Activated CD8-positive, alpha-beta T cell treated with anti-CD3 and anti-CD28 coated beads for 36 hours (primary cell): ENCODE data around the gene CAMSAP2. TPM values are rescaled to one million over a fixed set of nuclear protein-coding genes. Genes with fewer than 3 reads are reported as not detected.

Experiments
- ATAC-seq: fragments of 200-7000 bp; cut with Tn5 transposase; one replicate; pipeline ENCODE4 v1.10.0; 2021; ENCODE audit warnings: mild to moderate bottlenecking, moderate library complexity
- CTCF ChIA-PET: fragments of 350-600 bp; sonication (Branson Sonifier 250); formaldehyde crosslinking; loops from one replicate; lab custom pipeline; 2021; ENCODE audit warnings: antibody characterized with exemption; lab: Charles Lee
- POLR2A ChIA-PET: fragments of 350-600 bp; sonication (Branson Sonifier 250); formaldehyde crosslinking; loops from one replicate; lab custom pipeline; 2021; ENCODE audit warnings: antibody characterized with exemption; lab: Charles Lee
- DNase-seq: peaks from one replicate; pipeline ENCODE4 v3.0.0-alpha.2; 2020
- H3K27ac Mint-ChIP-seq: one replicate; pipeline ENCODE4 v1.8.0; 2021; ENCODE audit warnings: mild to moderate bottlenecking, mixed read lengths
- H3K27me3 Mint-ChIP-seq: one replicate; pipeline ENCODE4 v1.8.0; 2021; ENCODE audit warnings: mixed read lengths
- H3K36me3 Mint-ChIP-seq: one replicate; pipeline ENCODE4 v1.8.0; 2021; ENCODE audit warnings: low read depth, mixed read lengths
- H3K4me1 Mint-ChIP-seq: one replicate; pipeline ENCODE4 v1.8.0; 2021; ENCODE audit warnings: low read depth, mixed read lengths
- H3K4me3 Mint-ChIP-seq: one replicate; pipeline ENCODE4 v1.8.0; 2021; ENCODE audit warnings: mild to moderate bottlenecking, moderate library complexity, mixed read lengths
- H3K9me3 Mint-ChIP-seq: one replicate; pipeline ENCODE4 v1.8.0; 2021; ENCODE audit warnings: mixed read lengths
- CTCF ChIP-seq: fragments of 200-600 bp; IDR thresholded peaks from one replicate; pipeline ENCODE4 v1.8.0; 2022; ENCODE audit warnings: antibody characterized with exemption, mild to moderate bottlenecking
- intact Hi-C: fragments of 100-400 bp; cut with micrococcal nuclease; formaldehyde crosslinking; loops from one replicate; pipeline ENCODE4 v1.10.0; 2022
- total RNA-seq, 2 experiments: library from RNA; stranded (reverse); gene quantifications; one replicate each; pipeline ENCODE4 v1.2.3, GENCODE V29; 2021

Gene CAMSAP2
- total RNA-seq, 2 experiments from 2014 or later = 1.8 to 2.1 TPM

- ATAC-seq = no peak
- CTCF ChIA-PET = no interaction called here
- DNase-seq = no peak
- intact Hi-C loops = no loop called here
- Mint-ChIP-seq H3K27me3 (no peaks in the 10 kb centered on the region), H3K36me3 (peaks cover 3% of the 10 kb centered on the region), H3K27ac (no peak overlapping the region), H3K4me1 (peaks cover 2% of the 10 kb centered on the region), H3K4me3 (no peak overlapping the region), H3K9me3 (peaks cover 2% of the 10 kb centered on the region)
- TF ChIP-seq CTCF = no peak
- POLR2A ChIA-PET = no interaction called here
These were observed 40.6 kb downstream of the CAMSAP2 start for GRCh38 chr1:200779326-200779725.

GRCh38 chr1:200780545-200781369 is 42.1 kb downstream of the CAMSAP2 start:
- no peak overlapping the region for H3K27ac Mint-ChIP-seq
- H3K27me3 Mint-ChIP-seq = no peaks in the 10 kb centered on the region
- peaks cover 2% of the 10 kb centered on the region for H3K9me3 Mint-ChIP-seq
- H3K36me3 Mint-ChIP-seq = peaks cover 3% of the 10 kb centered on the region
- TF ChIP-seq CTCF = no peak
- ATAC-seq = no peak
- intact Hi-C loops = no loop called here
- H3K4me3 Mint-ChIP-seq = no peak overlapping the region
- ChIA-PET POLR2A (no interaction called here), CTCF (interaction anchor here (1.8 kb wide), 1 partner anchor 159 kb away, joined by 10 read pairs; no protein-coding TSS in a partner anchor)
- DNase-seq = no peak
- H3K4me1 Mint-ChIP-seq = peaks cover 2% of the 10 kb centered on the region

- POLR2A ChIA-PET = no interaction called here
- TF ChIP-seq CTCF = no peak
- peaks cover 2% of the 10 kb centered on the region for H3K4me1 Mint-ChIP-seq
- H3K4me3 Mint-ChIP-seq = no peak overlapping the region
- H3K36me3 Mint-ChIP-seq = peaks cover 3% of the 10 kb centered on the region
- H3K27me3 Mint-ChIP-seq = no peaks in the 10 kb centered on the region
- no peak overlapping the region for H3K27ac Mint-ChIP-seq
- peaks cover 2% of the 10 kb centered on the region for H3K9me3 Mint-ChIP-seq
- CTCF ChIA-PET = interaction anchor here (1.0 kb wide), 1 partner anchor 19 kb away, joined by 4 read pairs; no protein-coding TSS in a partner anchor
- ATAC-seq (no peak), DNase-seq (no peak)
- intact Hi-C loops = no loop called here
These were observed 45.2 kb downstream of the CAMSAP2 start for GRCh38 chr1:200783926-200784325.

GRCh38 chr1:200784576-200784975 is 45.9 kb downstream of the CAMSAP2 start:
- no peak for DNase-seq
- TF ChIP-seq CTCF = no peak
- POLR2A ChIA-PET = no interaction called here
- no peak for ATAC-seq
- H3K4me3 Mint-ChIP-seq = no peak overlapping the region
- H3K36me3 Mint-ChIP-seq = peaks cover 3% of the 10 kb centered on the region
- peaks cover 2% of the 10 kb centered on the region for H3K27me3 Mint-ChIP-seq
- peaks cover 2% of the 10 kb centered on the region for H3K9me3 Mint-ChIP-seq
- CTCF ChIA-PET = no interaction called here
- H3K4me1 Mint-ChIP-seq = peaks cover 2% of the 10 kb centered on the region
- no peak overlapping the region for H3K27ac Mint-ChIP-seq
- intact Hi-C loops = no loop called here

GRCh38 chr1:200786788-200787187 is 48.1 kb downstream of the CAMSAP2 start:
- intact Hi-C loops = no loop called here
- peaks cover 2% of the 10 kb centered on the region for H3K9me3 Mint-ChIP-seq
- no peak for TF ChIP-seq CTCF
- H3K4me1 Mint-ChIP-seq = no peaks in the 10 kb centered on the region
- ChIA-PET CTCF (interaction anchor here (1.0 kb wide), 1 partner anchor 165 kb away, joined by 6 read pairs; no protein-coding TSS in a partner anchor), POLR2A (interaction anchor here (0.7 kb wide), 1 partner anchor 15 kb away, joined by 3 read pairs; no protein-coding TSS in a partner anchor)
- H3K27me3 Mint-ChIP-seq = peaks cover 2% of the 10 kb centered on the region
- no peak overlapping the region for H3K27ac Mint-ChIP-seq
- peaks cover 3% of the 10 kb centered on the region for H3K36me3 Mint-ChIP-seq
- DNase-seq (no peak), ATAC-seq (no peak)
- H3K4me3 Mint-ChIP-seq = no peak overlapping the region
